HG02981 (cell line): ENCODE results near the gene REEP1.
A peak's percentile ranks its signal among the peaks of the same experiment; 100 is the strongest.

Experiments used
- ATAC-seq: cut with Tn5 transposase; IDR thresholded peaks from one replicate; pipeline ENCODE4 v1.9.1; 2021; ENCODE audit warnings: mild to moderate bottlenecking, moderate library complexity; ENCODE audit not compliant: unreplicated experiment

The REEP1 gene

GRCh38 chr2:86226636-86227520 is 110.5 kb downstream of the REEP1 start:
- no peak for ATAC-seq

GRCh38 chr2:86226070-86226469 is 111.4 kb downstream of the REEP1 start:
- no peak for ATAC-seq

- peak; percentile 74 for ATAC-seq
These were observed 111.8 kb downstream of the REEP1 start for GRCh38 chr2:86225581-86225980.

- ATAC-seq: no peak
These were observed 112.6 kb downstream of the REEP1 start for GRCh38 chr2:86224645-86225355.

GRCh38 chr2:86223927-86224560 is 113.4 kb downstream of the REEP1 start:
- no peak for ATAC-seq

- no peak for ATAC-seq
These were observed 114.1 kb downstream of the REEP1 start for GRCh38 chr2:86223140-86223926.

DNA sequence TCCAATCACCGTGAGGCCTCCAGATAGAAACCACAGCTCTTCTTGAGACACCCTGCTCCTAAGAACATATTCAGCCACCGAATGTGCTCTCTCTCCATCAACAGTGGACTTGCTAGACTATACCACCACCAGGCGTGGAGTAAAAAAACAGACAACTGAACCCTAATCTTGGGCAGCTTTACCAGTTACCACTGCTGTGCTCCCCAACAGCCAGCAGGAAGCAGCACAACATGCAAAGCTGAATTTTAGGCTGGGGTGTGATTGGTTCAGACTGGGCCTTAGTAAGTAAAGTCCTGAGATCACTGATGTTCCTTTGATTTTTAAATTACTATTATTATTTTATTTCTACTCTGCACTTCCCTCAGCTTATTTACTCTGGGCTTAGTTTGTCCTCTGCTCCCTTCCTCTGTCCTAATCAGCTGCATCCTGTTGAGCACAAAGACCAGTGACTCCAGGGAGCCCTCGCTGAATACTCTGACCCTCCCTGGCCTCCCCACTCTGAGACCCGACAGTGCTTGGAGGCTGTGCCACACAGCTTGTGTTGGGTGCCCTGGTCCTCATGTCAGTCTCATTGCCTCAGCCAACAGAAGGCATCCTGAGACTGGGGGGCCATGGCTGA is 116.3 kb downstream of the REEP1 start:
- ATAC-seq: no peak

DNA sequence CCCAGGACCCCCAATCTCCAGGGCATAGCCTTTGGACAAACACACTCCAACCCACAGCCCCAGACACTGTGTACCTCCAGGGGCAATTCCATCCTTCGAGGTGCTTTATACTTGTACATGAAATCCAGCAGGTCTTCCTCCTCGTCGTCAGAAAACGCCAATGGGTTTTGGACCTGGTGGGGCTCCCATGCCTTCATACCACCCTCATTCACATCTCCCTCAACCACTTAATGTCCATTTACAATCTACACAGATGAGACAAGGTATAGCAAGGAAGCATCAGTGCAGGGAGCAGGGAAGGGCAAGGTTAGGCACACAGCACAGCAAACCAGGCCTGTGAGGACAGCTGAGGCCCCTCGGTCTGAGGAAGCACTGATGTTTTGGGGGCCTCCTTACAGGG is 117.5 kb downstream of the REEP1 start:
- no peak for ATAC-seq

DNA sequence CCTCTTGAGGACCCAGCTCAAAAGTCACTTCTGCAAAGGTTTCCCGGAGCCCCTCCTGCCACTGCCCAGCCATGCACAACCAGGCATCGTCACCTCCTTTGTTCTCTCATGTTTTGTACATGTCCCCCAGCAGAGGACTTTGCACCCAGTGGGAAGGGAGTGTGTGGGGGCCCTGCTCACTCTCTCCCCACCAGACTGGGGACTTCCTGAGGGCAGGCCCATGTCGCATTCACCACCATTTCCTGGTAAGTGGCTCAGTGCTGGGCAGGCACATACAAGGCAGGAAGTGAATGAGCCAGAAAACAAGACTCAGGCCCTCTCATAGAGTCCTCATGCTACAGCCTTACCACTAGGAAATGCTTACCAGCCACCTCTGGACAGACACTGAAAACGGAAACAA is 119.3 kb downstream of the REEP1 start:
- ATAC-seq: no peak

- ATAC-seq: no peak
These were observed 120.6 kb downstream of the REEP1 start for GRCh38 chr2:86216575-86217555.

DNA sequence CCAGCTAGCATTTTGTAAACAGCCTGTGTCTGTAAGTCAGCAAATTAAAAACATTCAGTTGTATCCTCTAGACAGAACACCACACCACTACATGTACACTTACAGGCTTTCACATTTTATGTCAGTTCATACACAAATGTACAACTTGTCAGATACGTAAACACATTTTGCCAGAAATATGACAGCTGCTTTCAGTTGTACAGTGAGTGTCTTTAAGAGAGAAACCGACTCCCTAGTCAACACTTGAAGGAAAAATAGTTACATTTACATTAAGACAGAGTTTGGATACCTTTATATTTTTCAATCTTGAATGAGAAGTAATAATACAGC is 123.0 kb downstream of the REEP1 start:
- no peak for ATAC-seq

DNA sequence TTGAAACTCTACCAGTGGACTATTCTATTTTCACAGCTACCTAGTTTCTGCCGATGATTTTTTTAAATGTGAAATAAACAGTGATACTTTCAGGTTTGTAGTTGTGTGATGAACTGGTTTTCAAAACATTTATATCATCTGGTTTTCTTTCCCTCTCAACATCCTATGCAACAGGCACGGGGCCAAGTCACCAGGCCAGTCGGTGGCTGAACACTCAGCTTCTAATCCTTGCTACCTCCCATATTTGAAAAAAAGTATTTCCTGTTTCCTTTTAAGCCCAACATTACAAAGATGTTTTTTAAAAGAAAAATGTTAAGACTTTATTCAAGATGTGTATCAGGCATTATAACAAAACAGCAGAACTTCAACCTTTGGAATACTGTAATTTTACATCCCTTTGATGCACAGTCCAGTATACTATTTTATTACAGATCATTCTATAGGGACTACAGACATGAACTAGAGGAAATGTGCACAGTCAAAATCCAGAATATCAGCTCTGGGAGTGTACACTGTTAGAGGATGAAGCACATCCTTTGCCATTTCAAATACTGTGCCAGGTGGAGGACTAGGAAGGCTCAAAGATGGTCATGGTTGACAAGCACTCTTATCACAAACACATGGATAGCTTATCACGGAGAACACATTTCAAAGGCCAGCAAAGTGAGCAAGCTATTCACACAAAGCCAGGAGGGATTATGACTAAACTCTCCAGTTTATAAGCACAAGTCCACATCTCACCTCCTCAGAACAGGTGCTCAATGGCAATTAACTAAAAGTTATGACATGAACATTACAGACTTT is 123.5 kb downstream of the REEP1 start:
- ATAC-seq: no peak

GRCh38 chr2:86213056-86213455 is 124.4 kb downstream of the REEP1 start:
- ATAC-seq: no peak

- no peak for ATAC-seq
These were observed 125.6 kb downstream of the REEP1 start for GRCh38 chr2:86211796-86212188.

- no peak for ATAC-seq
These were observed 126.2 kb downstream of the REEP1 start for GRCh38 chr2:86211033-86211795.

DNA sequence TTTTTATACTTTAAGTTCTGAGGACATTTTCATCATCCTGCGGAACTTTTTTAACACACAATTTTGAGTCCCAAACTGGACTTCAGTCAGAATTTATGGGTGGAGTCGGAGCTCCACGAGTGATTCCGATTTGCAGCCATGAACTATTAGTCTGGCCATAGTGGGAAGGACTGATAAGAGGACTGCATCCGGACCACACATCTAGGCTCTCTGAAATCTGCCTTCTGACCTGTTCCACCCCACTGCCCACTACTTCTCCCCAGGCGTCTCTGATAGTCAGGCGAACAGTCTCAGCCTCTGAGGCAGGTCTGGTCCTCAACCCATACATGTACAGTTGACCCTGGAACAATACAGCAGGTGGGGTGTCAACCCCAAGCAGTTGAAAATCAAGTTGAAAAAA is 133.0 kb downstream of the REEP1 start:
- no peak for ATAC-seq

- ATAC-seq: no peak
These were observed 133.8 kb downstream of the REEP1 start for GRCh38 chr2:86203614-86204013.

- ATAC-seq: no peak
These were observed 134.7 kb downstream of the REEP1 start for GRCh38 chr2:86202702-86203101.
